MCF 10A (cell line): ENCODE results near the gene VAMP7. TPM values are rescaled to one million over a fixed set of nuclear protein-coding genes. Genes with fewer than 3 reads are reported as not detected.
A peak's percentile ranks its signal among the peaks of the same experiment; 100 is the strongest.
"Not testable (repeated sequence)": the region's sequence is repeated elsewhere in the genome, so short reads cannot be mapped to it uniquely, and the experiment has no call there.

Experiments used
- BruUV-seq: library from RNA; stranded (reverse); fragments of 400-500 nt; replicated peaks from 2 replicates; lab custom pipeline; 2021; lab: Mats Ljungman, UMichigan
- CTCF ChIA-PET: fragments of 300-600 bp; sonication (Branson Sonifier 250); formaldehyde crosslinking; extraction: SDS; loops from one replicate; lab custom pipeline; 2021; ENCODE audit warnings: antibody characterized with exemption, inconsistent platforms; lab: Yijun Ruan, JAX
- POLR2A ChIA-PET: fragments of 300-600, 350-650 bp; sonication (Branson Sonifier 250); formaldehyde crosslinking; extraction: SDS; loops from one replicate; lab custom pipeline; 2020; ENCODE audit warnings: antibody characterized with exemption, inconsistent platforms; lab: Yijun Ruan, JAX
- DNase-seq: peaks from one replicate; pipeline ENCODE4 v3.0.0-alpha.2; 2018; ENCODE audit not compliant: unreplicated experiment
- H3K27ac Mint-ChIP-seq: one replicate; pipeline ENCODE4 v1.8.0; 2022; ENCODE audit warnings: mild to moderate bottlenecking, low read depth, mixed read lengths; ENCODE audit not compliant: unreplicated experiment
- H3K27me3 Mint-ChIP-seq: one replicate; pipeline ENCODE4 v1.8.0; 2022; ENCODE audit warnings: mixed read lengths; ENCODE audit not compliant: insufficient read depth, unreplicated experiment
- H3K36me3 Mint-ChIP-seq: one replicate; pipeline ENCODE4 v1.8.0; 2022; ENCODE audit warnings: mild to moderate bottlenecking, moderate library complexity, mixed read lengths; ENCODE audit not compliant: insufficient read depth, unreplicated experiment
- H3K4me1 Mint-ChIP-seq: one replicate; pipeline ENCODE4 v1.8.0; 2022; ENCODE audit warnings: mixed read lengths; ENCODE audit not compliant: insufficient read depth, unreplicated experiment
- H3K4me3 Mint-ChIP-seq: one replicate; pipeline ENCODE4 v1.8.0; 2022; ENCODE audit warnings: mild to moderate bottlenecking, moderate library complexity, mixed read lengths; ENCODE audit not compliant: unreplicated experiment
- H3K9me3 Mint-ChIP-seq: one replicate; pipeline ENCODE4 v1.8.0; 2022; ENCODE audit warnings: mixed read lengths; ENCODE audit not compliant: unreplicated experiment
- CTCF ChIP-seq: fragments of 200-600 bp; IDR thresholded peaks from one replicate; pipeline ENCODE4 v1.8.0; 2022; ENCODE audit warnings: antibody characterized with exemption, mild to moderate bottlenecking; ENCODE audit not compliant: unreplicated experiment
- intact Hi-C: fragments of 100-400 bp; cut with micrococcal nuclease; formaldehyde crosslinking; loops from 2 replicates; pipeline ENCODE4 v1.14.1; 2022
- total RNA-seq: library from RNA; stranded (reverse); gene quantifications from 2 replicates; pipeline ENCODE4 v1.2.3, GENCODE V29; 2022

Gene VAMP7
- total RNA-seq, 1 experiment from 2014 or later = 44.6 TPM

- ChIA-PET POLR2A (no interaction called here), CTCF (no interaction called here)
- Mint-ChIP-seq H3K9me3 (peaks cover 13% of the 10 kb centered on the region), H3K27ac (peak overlapping the region; percentile 55), H3K4me3 (no peak overlapping the region), H3K36me3 (no peaks in the 10 kb centered on the region), H3K4me1 (peaks cover 6% of the 10 kb centered on the region), H3K27me3 (no peaks in the 10 kb centered on the region)
- DNase-seq = no peak
- no peak for TF ChIP-seq CTCF
- intact Hi-C loops = no loop called here
- no TSS peak for BruUV-seq
These were observed 87.1 kb downstream of the VAMP7 start for GRCh38 chrX:155968326-155968661.

GRCh38 chrX:155968791-155969190 is 87.6 kb downstream of the VAMP7 start:
- no peak for DNase-seq
- ChIA-PET POLR2A (no interaction called here), CTCF (no interaction called here)
- H3K36me3 Mint-ChIP-seq = no peaks in the 10 kb centered on the region
- intact Hi-C loops = no loop called here
- no peak overlapping the region for H3K4me3 Mint-ChIP-seq
- no TSS peak for BruUV-seq
- peaks cover 6% of the 10 kb centered on the region for H3K4me1 Mint-ChIP-seq
- H3K9me3 Mint-ChIP-seq = peaks cover 13% of the 10 kb centered on the region
- no peaks in the 10 kb centered on the region for H3K27me3 Mint-ChIP-seq
- peak overlapping the region; percentile 55 for H3K27ac Mint-ChIP-seq
- TF ChIP-seq CTCF = no peak

DNA sequence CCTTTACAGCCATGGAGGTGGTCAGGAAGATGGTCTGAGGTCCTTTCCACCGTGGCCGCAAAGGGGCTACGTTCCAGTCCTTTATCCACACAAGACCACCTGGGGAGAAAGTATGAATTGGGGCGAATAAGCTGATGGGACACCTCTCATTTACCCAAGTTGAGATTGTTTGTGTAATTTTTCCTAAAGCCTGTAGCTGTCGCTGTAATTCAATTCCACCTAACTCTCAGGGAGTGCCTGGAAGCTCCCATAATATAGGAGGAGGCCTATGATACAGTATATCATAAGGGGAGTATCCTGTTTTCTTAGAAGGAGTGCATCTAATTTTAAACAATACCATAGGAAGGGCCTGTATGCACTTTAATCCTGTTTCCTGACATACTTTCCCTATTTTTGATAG is 90.5 kb downstream of the VAMP7 start:
- POLR2A ChIA-PET, H3K36me3 Mint-ChIP-seq, H3K27me3 Mint-ChIP-seq, H3K4me3 Mint-ChIP-seq, CTCF ChIA-PET, H3K27ac Mint-ChIP-seq, H3K4me1 Mint-ChIP-seq, intact Hi-C loops, BruUV-seq: not testable (repeated sequence)
- peak; percentile 36 for DNase-seq
- TF ChIP-seq CTCF = peak; percentile 17
- peaks cover 13% of the 10 kb centered on the region for H3K9me3 Mint-ChIP-seq

- H3K27ac Mint-ChIP-seq, POLR2A ChIA-PET, H3K4me3 Mint-ChIP-seq, DNase-seq, H3K4me1 Mint-ChIP-seq, CTCF ChIA-PET, H3K27me3 Mint-ChIP-seq, BruUV-seq, H3K36me3 Mint-ChIP-seq, intact Hi-C loops: not testable (repeated sequence)
- H3K9me3 Mint-ChIP-seq = peaks cover 13% of the 10 kb centered on the region
These were observed 91.1 kb downstream of the VAMP7 start for GRCh38 chrX:155972241-155972640.

- BruUV-seq = no TSS peak
- Mint-ChIP-seq H3K27ac (no peak overlapping the region), H3K36me3 (no peaks in the 10 kb centered on the region), H3K4me3 (no peak overlapping the region), H3K9me3 (no peaks in the 10 kb centered on the region), H3K4me1 (peaks cover 6% of the 10 kb centered on the region), H3K27me3 (no peaks in the 10 kb centered on the region)
- ChIA-PET POLR2A (no interaction called here), CTCF (no interaction called here)
- intact Hi-C loops = no loop called here
- DNase-seq = no peak
- no peak for TF ChIP-seq CTCF
These were observed 102.2 kb downstream of the VAMP7 start for GRCh38 chrX:155983326-155983725.
